ENCODE data around the gene TGFBR3.

Gene TGFBR3

DNA sequence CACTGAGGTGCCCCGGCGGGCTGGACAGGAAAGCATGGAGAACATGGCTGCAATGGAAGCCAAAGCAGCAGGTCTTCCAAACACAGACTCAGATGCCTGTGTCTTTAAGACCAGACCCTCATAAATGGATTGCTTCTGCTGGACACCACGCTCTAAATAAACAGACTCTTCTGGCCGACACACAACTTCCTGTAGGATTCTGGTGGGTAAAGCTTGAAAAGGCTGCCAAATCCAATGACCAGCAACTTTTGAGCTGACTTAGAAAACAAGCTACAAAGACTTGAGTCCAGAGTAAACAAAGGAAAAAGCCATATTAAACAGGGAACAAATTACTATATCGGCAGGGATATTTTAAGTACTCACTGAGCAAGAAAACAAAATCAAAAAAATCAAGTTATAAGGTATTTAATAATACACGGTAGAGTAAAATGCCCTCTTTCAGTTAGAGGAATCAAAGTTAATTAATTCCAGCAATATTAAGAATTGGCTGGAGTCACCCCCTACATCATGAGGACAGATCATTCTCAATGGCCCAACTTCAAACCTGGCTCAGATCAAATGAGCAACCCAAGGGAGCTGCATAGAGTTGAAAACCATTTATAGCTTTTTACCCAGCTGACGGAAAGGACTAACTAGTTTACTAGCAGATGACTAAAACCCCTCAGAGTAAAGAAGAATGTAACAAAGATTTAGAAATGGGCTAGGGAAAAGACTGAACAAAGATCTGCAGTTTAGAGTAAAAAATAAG is 102.4 kb downstream of the TGFBR3 start:
- no peak for TF ChIP-seq CTCF (IDR thresholded peaks at IDR 0.05; ENCODE audit: low read depth, low read length)
- DNase-seq (ENCODE audit: extremely low read depth, low read depth) = no peak

DNA sequence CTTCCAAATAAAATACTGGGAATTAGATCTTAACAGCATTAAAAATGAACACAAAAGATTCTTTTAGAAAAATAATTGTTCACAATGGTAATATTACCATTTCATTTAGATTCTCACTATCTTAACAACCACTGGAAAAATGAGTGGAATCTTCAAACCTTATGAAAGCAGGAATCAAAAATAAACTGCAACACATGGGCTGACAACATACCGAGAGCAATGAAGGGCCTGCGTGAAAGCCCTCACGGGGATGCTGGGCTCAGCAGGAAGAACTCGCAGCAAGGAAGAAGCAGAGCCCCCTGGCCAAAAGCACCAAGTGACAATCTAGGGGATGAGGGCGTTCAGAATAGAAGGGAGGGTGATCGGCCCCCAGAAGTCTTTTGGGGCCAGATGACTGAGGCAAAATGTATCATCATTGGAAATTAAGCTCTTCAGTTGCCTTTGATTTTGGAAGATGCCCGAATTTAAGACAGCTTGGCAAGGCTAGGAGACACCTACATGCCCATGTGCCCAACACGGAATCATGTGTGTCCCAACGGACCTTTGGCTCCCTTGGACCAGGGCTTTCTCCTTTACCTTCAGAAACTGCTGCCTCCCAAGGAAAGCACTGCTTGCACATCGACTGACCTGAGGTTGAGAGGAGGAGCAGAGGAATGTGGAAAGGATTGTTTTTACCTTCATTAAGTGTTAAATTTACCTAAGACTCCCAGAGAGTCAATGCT is 103.9 kb downstream of the TGFBR3 start:
- no peak for TF ChIP-seq CTCF (IDR thresholded peaks at IDR 0.05; ENCODE audit: low read depth, low read length)
- DNase-seq (ENCODE audit: extremely low read depth, low read depth) = no peak

- TF ChIP-seq CTCF (IDR thresholded peaks at IDR 0.05; ENCODE audit: low read depth, low read length) = no peak
- DNase-seq (ENCODE audit: extremely low read depth, low read depth) = no peak
Observed at GRCh38 chr1:91781371-91781825, 104.6 kb downstream of the TGFBR3 start.

- no peak for TF ChIP-seq CTCF (IDR thresholded peaks at IDR 0.05; ENCODE audit: low read depth, low read length)
- DNase-seq (ENCODE audit: extremely low read depth, low read depth) = no peak
Observed at GRCh38 chr1:91779548-91780021, 106.4 kb downstream of the TGFBR3 start.

DNA sequence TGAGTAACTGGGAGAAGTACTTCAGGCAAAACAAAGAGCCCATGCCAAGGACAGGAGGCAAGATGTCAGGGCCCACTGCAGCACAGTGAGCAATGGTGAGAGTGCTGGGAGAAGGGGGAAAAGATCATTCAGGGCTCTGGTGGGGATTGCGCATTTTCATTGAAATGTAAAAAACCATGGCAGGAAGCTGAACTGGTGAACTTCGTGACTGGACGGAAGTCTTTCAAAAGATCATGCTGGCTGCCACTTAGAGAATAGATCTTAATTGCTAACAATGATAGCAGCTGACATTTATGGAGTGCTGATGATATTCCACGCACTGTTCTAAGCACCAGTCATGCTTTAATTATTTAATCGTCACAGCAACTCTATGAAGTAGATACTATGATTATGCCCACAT is 107.0 kb downstream of the TGFBR3 start:
- DNase-seq (ENCODE audit: extremely low read depth, low read depth) = no peak
- TF ChIP-seq CTCF (IDR thresholded peaks at IDR 0.05; ENCODE audit: low read depth, low read length) = no peak

- no peak for DNase-seq (ENCODE audit: extremely low read depth, low read depth)
- TF ChIP-seq CTCF (IDR thresholded peaks at IDR 0.05; ENCODE audit: low read depth, low read length) = no peak
Observed at GRCh38 chr1:91777630-91778300, 108.2 kb downstream of the TGFBR3 start.

DNA sequence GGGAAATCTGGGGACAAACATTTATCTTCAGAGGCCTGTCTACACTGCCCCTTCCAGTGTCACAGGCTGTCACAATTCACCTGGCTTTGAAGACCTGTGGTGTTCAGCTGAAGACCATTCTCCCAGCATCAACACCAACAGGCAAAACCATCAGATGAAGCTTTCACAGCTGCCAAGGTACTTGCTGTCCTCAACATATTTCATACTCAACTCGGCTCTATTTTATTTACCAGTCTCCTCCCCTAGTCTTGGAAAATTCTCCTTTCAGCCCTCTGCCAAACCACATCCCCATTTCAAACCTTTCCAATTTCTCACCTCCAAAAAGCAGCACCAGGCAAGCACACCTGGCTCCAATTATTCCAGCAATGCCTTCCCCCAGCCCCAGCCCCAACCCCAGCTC is 108.8 kb downstream of the TGFBR3 start:
- no peak for TF ChIP-seq CTCF (IDR thresholded peaks at IDR 0.05; ENCODE audit: low read depth, low read length)

More for the DNA sequence above, 108.8 kb downstream of the TGFBR3 start:
- no peak for DNase-seq (ENCODE audit: extremely low read depth, low read depth)
